GM19455 (cell line): ENCODE measurements around the gene RTTN.
"Not testable (repeated sequence)": the region's sequence is repeated elsewhere in the genome, so short reads cannot be mapped to it uniquely, and the experiment has no call there.

ENCODE experiments used
- ATAC-seq: cut with Tn5 transposase; IDR thresholded peaks from one replicate; pipeline ENCODE4 v1.9.1; 2021; ENCODE audit not compliant: unreplicated experiment

The RTTN gene

GRCh38 chr18:69987870-69988269 lies 217.6 kb downstream of the RTTN start:
- ATAC-seq, result no peak

GRCh38 chr18:69985239-69985638 lies 220.2 kb downstream of the RTTN start:
- ATAC-seq, result no peak

- ATAC-seq, result no peak
Observed at GRCh38 chr18:69982417-69982816, 223.1 kb downstream of the RTTN start.

- ATAC-seq, result no peak
Observed at GRCh38 chr18:69981948-69982347, 223.5 kb downstream of the RTTN start.

GRCh38 chr18:69980982-69981804 lies 224.3 kb downstream of the RTTN start:
- ATAC-seq, result no peak

- no peak for ATAC-seq
Observed at GRCh38 chr18:69980509-69980908, 225.0 kb downstream of the RTTN start.

GRCh38 chr18:69978732-69979715 lies 226.5 kb downstream of the RTTN start:
- ATAC-seq, result peak; percentile 71

GRCh38 chr18:69975294-69975693 lies 230.2 kb downstream of the RTTN start:
- ATAC-seq, result not testable (repeated sequence)

GRCh38 chr18:69974365-69974764 lies 231.1 kb downstream of the RTTN start:
- no peak for ATAC-seq

- no peak for ATAC-seq
Observed at GRCh38 chr18:69969491-69969890, 236.0 kb downstream of the RTTN start.

GRCh38 chr18:69968039-69968438 lies 237.4 kb downstream of the RTTN start:
- no peak for ATAC-seq

- no peak for ATAC-seq
Observed at GRCh38 chr18:69963196-69963595, 242.3 kb downstream of the RTTN start.

- no peak for ATAC-seq
Observed at GRCh38 chr18:69961718-69962117, 243.8 kb downstream of the RTTN start.

- ATAC-seq, result peak; percentile 42
Observed at GRCh38 chr18:69958422-69958821, 247.1 kb downstream of the RTTN start.

- ATAC-seq, result no peak
Observed at GRCh38 chr18:69957747-69958146, 247.7 kb downstream of the RTTN start.

GRCh38 chr18:69956665-69957620 lies 248.5 kb downstream of the RTTN start:
- ATAC-seq, result no peak

GRCh38 chr18:69956057-69956456 lies 249.4 kb downstream of the RTTN start:
- no peak for ATAC-seq

- ATAC-seq, result no peak
Observed at GRCh38 chr18:69954719-69955480, 250.6 kb downstream of the RTTN start.

- no peak for ATAC-seq
Observed at GRCh38 chr18:69953191-69953590, 252.3 kb downstream of the RTTN start.
